Mucosa of gallbladder (tissue), 1 donor: Measurements from ENCODE around the gene AGXT. TPM values are rescaled to one million over a fixed set of nuclear protein-coding genes. Genes with fewer than 3 reads are reported as not detected.

Experiments
- DNase-seq: peaks from one replicate; pipeline ENCODE4 v3.0.0-alpha.2; 2020; ENCODE audit warnings: low spot score
- total RNA-seq: library from RNA; stranded (reverse); gene quantifications from one replicate; pipeline ENCODE4 v1.2.1, GENCODE V29; 2021
- donor health status: DM: no; HTN: no; CAD: no.

AGXT gene
- total RNA-seq, 1 donor from 2014 or later: 1.6 TPM

- DNase-seq: no peak
Measured at GRCh38 chr2:240898108-240898730, 29.6 kb downstream of the AGXT start.

GRCh38 chr2:240898731-240899467, 30.3 kb downstream of the AGXT start:
- DNase-seq: no peak

DNA sequence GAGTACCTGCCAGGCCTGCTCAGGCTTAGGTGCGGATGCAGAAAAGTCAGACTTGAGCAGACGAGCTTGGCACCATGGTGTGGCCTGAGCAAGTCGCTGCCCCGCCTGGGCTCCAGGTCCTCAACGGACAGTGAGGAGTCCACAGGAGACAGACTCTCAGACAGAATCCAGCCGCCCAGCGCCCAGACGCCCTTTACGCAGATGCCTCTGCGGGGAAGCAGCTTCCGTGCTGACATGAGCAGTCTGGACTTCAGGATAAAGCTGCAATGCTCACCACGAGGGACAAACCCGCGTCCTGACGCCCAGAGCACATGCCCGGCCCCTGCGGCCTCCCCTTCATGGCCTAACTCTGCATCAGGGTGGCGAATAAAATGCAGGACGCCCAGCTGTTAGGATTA, 30.8 kb downstream of the AGXT start:
- DNase-seq: no peak

DNA sequence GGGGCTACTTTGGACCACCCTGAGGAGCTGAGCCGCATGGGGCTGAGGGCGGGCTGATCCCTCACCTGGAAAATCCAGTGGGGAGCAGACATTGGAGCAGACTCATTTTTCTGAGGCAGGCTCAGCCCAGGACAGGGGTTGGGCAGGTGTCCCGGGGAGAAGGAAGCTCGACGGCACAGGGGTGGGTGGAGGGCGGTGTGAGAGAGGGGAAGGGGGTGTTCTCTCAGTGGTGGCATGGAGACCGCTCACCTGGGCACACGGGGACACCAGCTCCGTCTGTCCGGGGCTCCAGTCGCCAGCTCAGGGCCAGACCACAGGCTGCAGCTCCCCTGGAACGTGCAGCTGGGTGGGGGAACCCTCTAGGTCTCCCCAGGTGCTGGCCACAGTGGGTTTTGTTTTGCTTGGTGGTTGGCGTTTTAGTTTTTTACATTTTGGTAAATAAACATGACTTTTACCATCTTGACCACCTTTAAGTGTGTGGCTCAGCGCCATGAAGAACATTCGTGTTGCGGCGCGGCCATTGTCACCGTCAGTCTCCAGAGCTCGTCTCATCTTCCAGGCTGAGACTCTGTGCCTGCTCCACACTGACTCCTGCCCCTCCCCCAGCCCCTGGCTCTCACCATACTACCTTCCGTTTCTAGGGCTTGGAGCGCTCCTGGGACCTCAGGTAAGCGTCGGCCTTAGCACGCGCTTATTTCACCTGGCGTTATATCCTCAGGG, 31.7 kb downstream of the AGXT start:
- DNase-seq: no peak

GRCh38 chr2:240901986-240902614, 33.5 kb downstream of the AGXT start:
- DNase-seq: no peak

- DNase-seq: no peak
Measured at GRCh38 chr2:240902615-240903041, 34.0 kb downstream of the AGXT start.

DNA sequence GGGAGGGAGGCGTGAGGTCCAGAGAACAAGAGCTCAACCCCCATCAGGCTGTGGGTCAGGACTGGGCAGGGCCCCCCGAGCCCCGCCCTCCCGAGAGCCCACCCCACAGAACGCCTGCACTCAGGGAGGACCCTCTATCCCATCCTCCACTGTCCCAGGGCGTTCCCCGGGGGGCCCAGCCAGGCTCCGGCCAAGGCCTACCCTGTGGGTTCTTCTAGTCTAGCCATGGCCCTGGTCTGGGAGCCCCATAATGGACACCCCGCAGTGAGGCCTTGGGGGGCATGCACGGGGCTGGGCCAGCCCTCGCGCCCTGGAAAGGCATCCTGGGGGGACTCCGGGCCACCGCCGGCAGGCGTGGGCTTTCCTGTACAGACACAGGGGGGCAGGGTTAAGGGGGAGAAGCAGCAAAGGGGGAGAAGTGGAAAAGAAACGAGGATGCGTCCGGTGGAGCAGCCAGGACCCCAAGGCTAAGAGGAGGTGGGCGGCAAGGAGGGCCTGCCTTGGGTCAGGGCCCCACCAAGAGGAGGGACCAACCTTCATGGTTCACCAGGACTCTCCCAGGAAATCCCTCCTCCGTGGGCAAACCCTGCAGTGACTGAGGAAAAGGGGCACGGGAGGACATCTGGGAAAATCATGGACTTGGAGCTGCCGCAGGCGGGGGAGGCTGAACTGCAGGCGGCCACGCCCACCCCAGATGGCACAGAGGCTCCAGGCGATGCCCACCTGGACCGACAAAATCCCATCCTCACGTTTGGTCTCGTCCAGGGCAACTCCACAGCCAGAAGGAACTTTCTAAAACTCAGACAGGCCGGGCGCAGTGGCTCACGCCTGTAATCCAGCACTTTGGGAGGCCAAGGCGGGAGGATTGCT, 34.8 kb downstream of the AGXT start:
- DNase-seq: no peak

DNA sequence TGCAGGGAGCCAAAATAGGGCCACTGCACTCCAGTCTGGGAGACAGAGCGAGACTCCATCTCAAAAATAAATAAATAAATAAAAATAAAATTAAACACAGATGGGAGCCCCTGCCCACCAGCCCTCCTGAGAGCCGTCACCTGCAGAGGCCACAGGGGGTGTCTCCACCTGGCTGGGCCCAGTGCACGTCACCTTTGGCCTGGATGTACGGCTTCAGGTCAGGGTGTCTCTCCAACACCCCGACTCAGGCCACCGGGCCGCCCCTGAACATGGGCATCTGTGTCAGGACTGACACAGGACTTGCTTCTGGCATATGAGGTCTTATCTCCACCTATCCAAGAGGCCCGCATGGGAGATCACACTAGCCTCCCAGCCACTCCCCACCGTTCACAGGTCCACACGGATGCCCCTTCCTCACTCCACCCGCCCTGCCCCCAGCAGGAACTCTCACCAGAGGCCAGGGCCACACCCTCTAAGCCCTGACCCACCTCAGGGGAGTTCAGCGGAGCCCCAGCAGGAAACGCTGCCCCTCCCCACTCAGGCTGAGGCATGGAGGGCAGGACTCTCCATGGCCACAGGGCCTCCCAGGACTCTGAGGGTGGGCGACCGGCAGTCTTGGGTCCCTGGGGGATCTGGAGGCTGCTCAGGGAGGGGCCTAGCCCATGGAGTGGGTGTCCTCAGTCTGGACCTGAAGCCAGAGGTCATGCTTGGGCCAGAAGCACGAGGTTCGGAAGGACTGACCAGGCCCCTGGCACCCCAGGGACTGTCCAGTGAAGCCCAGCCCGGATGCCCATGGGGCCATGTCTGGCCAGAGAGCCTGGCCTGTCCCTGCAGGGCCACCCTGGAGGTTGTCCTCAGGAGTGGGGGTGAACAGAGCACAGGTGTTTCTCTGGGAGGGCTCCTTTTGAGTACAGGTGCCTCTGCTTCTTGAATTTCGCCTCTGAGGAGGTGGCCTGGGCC, 35.9 kb downstream of the AGXT start:
- DNase-seq: no peak

GRCh38 chr2:240905176-240905781, 36.7 kb downstream of the AGXT start:
- no peak for DNase-seq

- DNase-seq: no peak
Measured at GRCh38 chr2:240906141-240906910, 37.7 kb downstream of the AGXT start, which contains the start of gene CROCC2. TSS of gene CROCC2 (plus strand) at chr2:240906336. CDS start at chr2:240906514, 178 bp downstream.

- no peak for DNase-seq
Measured at GRCh38 chr2:240906911-240907590, 38.4 kb downstream of the AGXT start.

GRCh38 chr2:240909216-240909974, 40.8 kb downstream of the AGXT start:
- DNase-seq: no peak

GRCh38 chr2:240911641-240912265, 43.1 kb downstream of the AGXT start:
- DNase-seq: no peak

DNA sequence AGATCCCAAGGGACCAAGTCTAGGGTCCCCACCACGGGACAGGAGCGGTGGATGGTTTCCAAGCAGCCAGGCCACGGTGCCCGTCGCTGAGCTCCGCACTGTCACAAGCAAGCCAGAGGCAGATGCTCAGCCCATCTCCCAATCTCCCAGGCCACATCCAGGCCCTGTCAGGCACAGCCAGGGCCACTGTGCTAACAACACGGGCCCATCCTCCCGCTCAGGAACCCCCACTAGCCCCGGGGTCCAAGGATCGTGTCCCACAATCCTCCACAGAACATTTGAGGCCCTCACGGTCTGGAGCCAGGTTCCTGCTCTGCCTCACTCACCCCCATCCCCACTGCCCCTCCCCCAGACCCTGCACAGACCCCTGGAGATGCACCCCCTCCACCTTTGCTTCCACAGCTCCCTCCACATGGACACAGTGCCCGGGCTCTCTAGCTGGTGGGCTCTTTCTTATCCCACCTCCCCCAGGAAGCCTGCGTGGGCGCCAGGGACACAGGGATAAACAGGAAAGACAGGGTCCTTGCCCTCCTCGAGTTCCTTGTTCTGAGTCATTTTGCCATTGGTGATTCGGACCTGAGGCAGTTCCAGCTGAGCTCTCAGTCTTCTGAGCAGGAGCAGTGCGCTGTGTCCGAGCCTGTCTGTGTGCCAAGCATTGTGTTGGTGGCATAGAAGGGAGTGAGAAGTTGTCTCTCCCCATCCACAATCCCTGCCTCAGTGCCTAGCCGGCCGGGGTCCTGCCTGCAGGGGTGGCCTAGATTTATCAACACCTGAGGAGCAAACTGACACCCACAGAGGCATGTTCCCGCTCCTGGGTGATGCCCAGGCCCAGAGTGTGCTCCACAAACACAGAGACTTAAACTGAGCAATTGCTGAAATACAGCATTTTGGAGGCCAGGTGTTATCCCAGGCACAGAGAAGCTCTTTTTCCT, 44.5 kb downstream of the AGXT start:
- DNase-seq: no peak

GRCh38 chr2:240913810-240914644, 45.4 kb downstream of the AGXT start:
- no peak for DNase-seq
